WTC11 (cell line): Measurements from ENCODE around the gene SRM. TPM values are rescaled to one million over a fixed set of nuclear protein-coding genes. Genes with fewer than 3 reads are reported as not detected.
"Not testable (repeated sequence)": the region's sequence is repeated elsewhere in the genome, so short reads cannot be mapped to it uniquely, and the experiment has no call there.

Source experiments
- ATAC-seq: fragments of 200-7000 bp; cut with Tn5 transposase; 2 replicates; pipeline ENCODE4 v1.10.0; 2021; ENCODE audit warnings: mild to moderate bottlenecking, moderate library complexity
- CTCF ChIA-PET: fragments of 300-600 bp; sonication (Branson Sonifier 250); formaldehyde crosslinking; loops from one replicate; lab custom pipeline; 2021; ENCODE audit warnings: antibody characterized with exemption; lab: Charles Lee
- POLR2A ChIA-PET: fragments of 350-600 bp; sonication (Branson Sonifier 250); formaldehyde crosslinking; loops from one replicate; lab custom pipeline; 2021; ENCODE audit warnings: antibody characterized with exemption; lab: Charles Lee
- DNase-seq: peaks from one replicate; pipeline ENCODE4 v3.0.0; 2021; ENCODE audit warnings: low spot score
- H3K27ac Mint-ChIP-seq: 2 replicates; pipeline ENCODE4 v1.8.0; 2021; ENCODE audit warnings: mixed read lengths
- H3K27me3 Mint-ChIP-seq: 2 replicates; pipeline ENCODE4 v1.8.0; 2021; ENCODE audit warnings: low read depth, mild to moderate bottlenecking, moderate library complexity, mixed read lengths
- H3K36me3 Mint-ChIP-seq: 2 replicates; pipeline ENCODE4 v1.8.0; 2021; ENCODE audit warnings: mixed read lengths
- H3K4me1 Mint-ChIP-seq: 2 replicates; pipeline ENCODE4 v1.8.0; 2022; ENCODE audit warnings: mixed read lengths
- H3K4me3 Mint-ChIP-seq: 2 replicates; pipeline ENCODE4 v1.8.0; 2021; ENCODE audit warnings: mild to moderate bottlenecking, moderate library complexity, mixed read lengths
- H3K9me3 Mint-ChIP-seq: 2 replicates; pipeline ENCODE4 v1.8.0; 2021; ENCODE audit warnings: mixed read lengths
- AR ChIP-seq: fragments of 250-450 bp; sonication (Bioruptor Pico); IDR thresholded peaks from 2 replicates; pipeline ENCODE4 v1.9.0; 2021; ENCODE audit warnings: mild to moderate bottlenecking
- ATF3 ChIP-seq: sonication (generic); formaldehyde crosslinking; conservative IDR thresholded peaks from 2 replicates; pipeline ENCODE4 v1.8.1; 2022; ENCODE audit warnings: mild to moderate bottlenecking, missing genetic modification reagents
- CREM ChIP-seq: sonication (generic); formaldehyde crosslinking; IDR thresholded peaks from 2 replicates; pipeline ENCODE4 v1.8.1; 2022; ENCODE audit warnings: mild to moderate bottlenecking, missing genetic modification reagents, moderate library complexity
- CTCF ChIP-seq: fragments of 200-600 bp; IDR thresholded peaks from 2 replicates; pipeline ENCODE4 v1.8.0; 2022; ENCODE audit warnings: antibody characterized with exemption
- TP53 ChIP-seq: sonication (generic); formaldehyde crosslinking; IDR thresholded peaks from 2 replicates; pipeline ENCODE4 v1.8.1; 2023; ENCODE audit warnings: mild to moderate bottlenecking, missing genetic modification reagents
- ZNF121 ChIP-seq: sonication (generic); formaldehyde crosslinking; IDR thresholded peaks from 2 replicates; pipeline ENCODE4 v1.8.0; 2023; ENCODE audit warnings: missing genetic modification reagents
- ZNF532 ChIP-seq: fragments of 250-450 bp; sonication (Bioruptor Pico); IDR thresholded peaks from 2 replicates; pipeline ENCODE4 v1.9.0; 2021; ENCODE audit warnings: mild to moderate bottlenecking, borderline replicate concordance
- total RNA-seq: library from RNA; stranded (reverse); gene quantifications from 3 replicates; pipeline ENCODE4 v1.2.3, GENCODE V29; 2021
- TF ChIP-seq, protein P1 (sequence below): sonication (generic); formaldehyde crosslinking; IDR thresholded peaks from 2 replicates; pipeline ENCODE4 v1.8.0; 2023; ENCODE audit warnings: mild to moderate bottlenecking, missing genetic modification reagents
- TF ChIP-seq, protein P2 (sequence below): fragments of 250-450 bp; sonication (Bioruptor Pico); IDR thresholded peaks from 2 replicates; pipeline ENCODE4 v1.8.0; 2021; ENCODE audit warnings: mild to moderate bottlenecking
- TF ChIP-seq, protein P3 (sequence below): sonication (generic); formaldehyde crosslinking; conservative IDR thresholded peaks from 2 replicates; pipeline ENCODE4 v1.8.1; 2023; ENCODE audit warnings: mild to moderate bottlenecking, low read depth, missing genetic modification reagents, moderate library complexity

Gene SRM
- total RNA-seq, 1 experiment from 2014 or later: 200 TPM

GRCh38 chr1:11037740-11038182, 22.1 kb downstream of the SRM start:
- H3K4me1 Mint-ChIP-seq: peaks cover 2% of the 10 kb centered on the region; the same call in 1 of the 2 replicates
- DNase-seq (peak; percentile 91), ATAC-seq (peak; percentile 98)
- H3K36me3 Mint-ChIP-seq: no peaks in the 10 kb centered on the region
- ChIA-PET POLR2A (interaction anchor here (0.8 to 1.3 kb wide), 2 partner anchors 15 to 62 kb away, joined by 3 to 6 read pairs; partner anchors contain the start of gene EXOSC10), CTCF (interaction anchor here (0.6 to 4.0 kb wide), 76 partner anchors 9 to 800 kb away, joined by 3 to 67 read pairs (median 4); partner anchors contain the start of genes ANGPTL7, EXOSC10, MASP2 and MTOR)
- TF ChIP-seq TP53 (CRISPR knock-in tag) (no peak), CTCF (peak; percentile 93), CREM (CRISPR knock-in tag) (no peak)
- TF ChIP-seq, protein P1, sequence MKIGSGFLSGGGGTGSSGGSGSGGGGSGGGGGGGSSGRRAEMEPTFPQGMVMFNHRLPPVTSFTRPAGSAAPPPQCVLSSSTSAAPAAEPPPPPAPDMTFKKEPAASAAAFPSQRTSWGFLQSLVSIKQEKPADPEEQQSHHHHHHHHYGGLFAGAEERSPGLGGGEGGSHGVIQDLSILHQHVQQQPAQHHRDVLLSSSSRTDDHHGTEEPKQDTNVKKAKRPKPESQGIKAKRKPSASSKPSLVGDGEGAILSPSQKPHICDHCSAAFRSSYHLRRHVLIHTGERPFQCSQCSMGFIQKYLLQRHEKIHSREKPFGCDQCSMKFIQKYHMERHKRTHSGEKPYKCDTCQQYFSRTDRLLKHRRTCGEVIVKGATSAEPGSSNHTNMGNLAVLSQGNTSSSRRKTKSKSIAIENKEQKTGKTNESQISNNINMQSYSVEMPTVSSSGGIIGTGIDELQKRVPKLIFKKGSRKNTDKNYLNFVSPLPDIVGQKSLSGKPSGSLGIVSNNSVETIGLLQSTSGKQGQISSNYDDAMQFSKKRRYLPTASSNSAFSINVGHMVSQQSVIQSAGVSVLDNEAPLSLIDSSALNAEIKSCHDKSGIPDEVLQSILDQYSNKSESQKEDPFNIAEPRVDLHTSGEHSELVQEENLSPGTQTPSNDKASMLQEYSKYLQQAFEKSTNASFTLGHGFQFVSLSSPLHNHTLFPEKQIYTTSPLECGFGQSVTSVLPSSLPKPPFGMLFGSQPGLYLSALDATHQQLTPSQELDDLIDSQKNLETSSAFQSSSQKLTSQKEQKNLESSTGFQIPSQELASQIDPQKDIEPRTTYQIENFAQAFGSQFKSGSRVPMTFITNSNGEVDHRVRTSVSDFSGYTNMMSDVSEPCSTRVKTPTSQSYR (CRISPR knock-in tag): no peak
- no peaks in the 10 kb centered on the region for H3K27me3 Mint-ChIP-seq
- H3K9me3 Mint-ChIP-seq: no peaks in the 10 kb centered on the region
- no peak overlapping the region for H3K4me3 Mint-ChIP-seq
- H3K27ac Mint-ChIP-seq: no peak overlapping the region

DNA sequence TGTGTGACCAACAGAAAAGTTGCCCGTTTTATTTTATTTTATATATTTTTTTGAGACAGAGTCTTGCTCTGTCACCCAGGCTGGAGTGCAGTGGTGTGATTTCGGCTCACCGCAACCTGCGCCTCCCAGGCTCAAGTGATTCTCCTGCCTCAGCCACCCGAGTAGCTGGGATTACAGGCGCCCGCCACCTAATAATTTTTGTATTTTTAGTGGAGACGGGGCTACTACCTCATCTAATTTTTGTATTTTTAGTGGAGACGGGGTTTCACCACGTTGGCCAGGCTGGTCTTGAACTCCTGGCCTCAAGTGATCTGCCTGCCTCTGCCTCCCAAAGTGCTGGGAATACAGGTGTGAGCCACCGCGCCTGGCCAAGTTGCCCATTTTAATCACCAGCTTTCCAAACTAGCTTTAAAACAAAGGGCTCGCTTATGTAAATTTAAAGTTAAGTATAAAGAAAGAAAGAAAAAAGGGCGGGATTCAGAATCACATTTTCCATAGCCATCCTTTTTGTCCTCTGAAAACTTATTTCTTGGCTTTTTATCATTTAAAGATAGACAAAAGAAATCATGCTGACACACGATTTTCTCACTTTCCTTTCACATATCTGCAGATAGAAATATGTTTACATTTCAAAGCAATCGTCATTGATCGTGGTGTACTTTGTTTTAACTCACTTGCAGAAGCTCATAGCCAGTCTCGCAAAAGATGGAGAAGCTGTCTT, 22.6 kb downstream of the SRM start:
- not testable (repeated sequence) for H3K36me3 Mint-ChIP-seq, ATAC-seq, H3K27ac Mint-ChIP-seq, DNase-seq, H3K27me3 Mint-ChIP-seq, H3K4me3 Mint-ChIP-seq, H3K4me1 Mint-ChIP-seq, H3K9me3 Mint-ChIP-seq
- CTCF ChIA-PET: interaction anchor here (0.6 to 4.0 kb wide), 71 partner anchors 9 to 801 kb away, joined by 3 to 67 read pairs (median 4); partner anchors contain the start of genes ANGPTL7, EXOSC10, MASP2 and MTOR
- POLR2A ChIA-PET: interaction anchor here (0.8 to 1.3 kb wide), 3 partner anchors 16 to 63 kb away, joined by 3 to 6 read pairs (median 3); partner anchors contain the start of gene EXOSC10

DNA sequence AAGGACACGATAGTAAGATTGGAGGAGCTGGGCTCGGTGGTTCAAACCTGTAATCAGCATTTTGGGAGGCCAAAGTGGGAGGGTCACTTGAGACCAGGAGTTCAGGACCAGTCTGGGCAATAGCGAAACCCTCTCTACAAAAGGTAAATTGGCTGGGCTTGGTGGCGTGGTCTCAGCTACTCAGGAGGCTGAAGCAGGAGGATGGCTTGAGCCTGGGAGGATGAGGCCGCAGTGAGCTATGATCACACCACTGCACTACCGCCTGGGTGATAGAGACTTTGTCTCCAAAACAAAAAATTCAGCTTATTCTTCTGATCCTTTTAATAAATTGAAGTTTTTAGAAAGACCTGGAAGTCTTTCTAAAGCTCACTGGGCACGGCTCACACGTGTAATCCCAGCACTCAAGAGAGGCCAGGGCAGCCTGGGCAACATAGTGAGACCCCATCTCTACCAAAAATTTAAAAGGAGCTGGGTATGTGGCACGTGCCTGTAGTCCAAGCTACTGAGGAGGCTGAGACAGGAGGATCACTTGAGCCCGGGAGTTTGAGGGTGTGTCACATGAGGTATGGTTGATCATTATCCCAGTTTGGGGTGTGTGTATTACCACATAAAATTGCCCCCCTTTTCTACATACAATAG, 28.1 kb downstream of the SRM start:
- CTCF ChIA-PET: interaction anchor here (1.2 to 1.3 kb wide), 3 partner anchors 18 to 210 kb away, joined by 3 read pairs; no protein-coding TSS in a partner anchor
- Mint-ChIP-seq H3K27ac (no peak overlapping the region), H3K36me3 (peaks cover 8% of the 10 kb centered on the region), H3K9me3 (no peaks in the 10 kb centered on the region), H3K4me1 (peaks cover 7% of the 10 kb centered on the region; the same call in 1 of the 2 replicates), H3K27me3 (no peaks in the 10 kb centered on the region), H3K4me3 (no peak overlapping the region)
- ATAC-seq: no peak
- POLR2A ChIA-PET: interaction anchor here (0.6 to 0.9 kb wide), 3 partner anchors 51 to 700 kb away, joined by 3 read pairs; no protein-coding TSS in a partner anchor
- no peak for DNase-seq
- TF ChIP-seq AR (CRISPR knock-in tag) (peak; percentile 33; the same call in 1 of the 2 replicates), ATF3 (no peak), ZNF121 (CRISPR knock-in tag) (peak; percentile 66; the same call in 1 of the 2 replicates), ZNF532 (CRISPR knock-in tag) (peak; percentile 27; the same call in 1 of the 2 replicates)
- TF ChIP-seq, protein P2, sequence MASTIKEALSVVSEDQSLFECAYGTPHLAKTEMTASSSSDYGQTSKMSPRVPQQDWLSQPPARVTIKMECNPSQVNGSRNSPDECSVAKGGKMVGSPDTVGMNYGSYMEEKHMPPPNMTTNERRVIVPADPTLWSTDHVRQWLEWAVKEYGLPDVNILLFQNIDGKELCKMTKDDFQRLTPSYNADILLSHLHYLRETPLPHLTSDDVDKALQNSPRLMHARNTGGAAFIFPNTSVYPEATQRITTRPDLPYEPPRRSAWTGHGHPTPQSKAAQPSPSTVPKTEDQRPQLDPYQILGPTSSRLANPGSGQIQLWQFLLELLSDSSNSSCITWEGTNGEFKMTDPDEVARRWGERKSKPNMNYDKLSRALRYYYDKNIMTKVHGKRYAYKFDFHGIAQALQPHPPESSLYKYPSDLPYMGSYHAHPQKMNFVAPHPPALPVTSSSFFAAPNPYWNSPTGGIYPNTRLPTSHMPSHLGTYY (CRISPR knock-in tag): no peak
- TF ChIP-seq, protein P3, sequence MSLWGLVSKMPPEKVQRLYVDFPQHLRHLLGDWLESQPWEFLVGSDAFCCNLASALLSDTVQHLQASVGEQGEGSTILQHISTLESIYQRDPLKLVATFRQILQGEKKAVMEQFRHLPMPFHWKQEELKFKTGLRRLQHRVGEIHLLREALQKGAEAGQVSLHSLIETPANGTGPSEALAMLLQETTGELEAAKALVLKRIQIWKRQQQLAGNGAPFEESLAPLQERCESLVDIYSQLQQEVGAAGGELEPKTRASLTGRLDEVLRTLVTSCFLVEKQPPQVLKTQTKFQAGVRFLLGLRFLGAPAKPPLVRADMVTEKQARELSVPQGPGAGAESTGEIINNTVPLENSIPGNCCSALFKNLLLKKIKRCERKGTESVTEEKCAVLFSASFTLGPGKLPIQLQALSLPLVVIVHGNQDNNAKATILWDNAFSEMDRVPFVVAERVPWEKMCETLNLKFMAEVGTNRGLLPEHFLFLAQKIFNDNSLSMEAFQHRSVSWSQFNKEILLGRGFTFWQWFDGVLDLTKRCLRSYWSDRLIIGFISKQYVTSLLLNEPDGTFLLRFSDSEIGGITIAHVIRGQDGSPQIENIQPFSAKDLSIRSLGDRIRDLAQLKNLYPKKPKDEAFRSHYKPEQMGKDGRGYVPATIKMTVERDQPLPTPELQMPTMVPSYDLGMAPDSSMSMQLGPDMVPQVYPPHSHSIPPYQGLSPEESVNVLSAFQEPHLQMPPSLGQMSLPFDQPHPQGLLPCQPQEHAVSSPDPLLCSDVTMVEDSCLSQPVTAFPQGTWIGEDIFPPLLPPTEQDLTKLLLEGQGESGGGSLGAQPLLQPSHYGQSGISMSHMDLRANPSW (CRISPR knock-in tag): no peak
